Endodermal cell (in vitro differentiated cells): ENCODE results near the gene RIPOR2. TPM values are rescaled to one million over a fixed set of nuclear protein-coding genes. Genes with fewer than 3 reads are reported as not detected.

Experiments used
- DNase-seq: peaks from one replicate; pipeline ENCODE4 v3.0.0-alpha.2; 2017
- H3K27ac ChIP-seq: 2 replicates; pipeline ENCODE4 v1.5.1; 2013; ENCODE audit warnings: mild to moderate bottlenecking, low read depth, low read length, moderate library complexity
- H3K27me3 ChIP-seq: 2 replicates; pipeline ENCODE4 v1.6.1; 2013; ENCODE audit warnings: mild to moderate bottlenecking, low read length, moderate library complexity; ENCODE audit not compliant: insufficient read depth, control insufficient read depth, poor library complexity, severe bottlenecking
- H3K36me3 ChIP-seq: 2 replicates; pipeline ENCODE4 v1.7.0; 2013; ENCODE audit warnings: mild to moderate bottlenecking, low read length, moderate library complexity; ENCODE audit not compliant: control insufficient read depth, insufficient read depth
- H3K4me1 ChIP-seq: one replicate; pipeline ENCODE4 v1.7.0; 2013; ENCODE audit warnings: low read length; ENCODE audit not compliant: control insufficient read depth, insufficient read depth
- H3K4me3 ChIP-seq: 2 replicates; pipeline ENCODE4 v1.5.1; 2013; ENCODE audit warnings: mild to moderate bottlenecking, low read length, moderate library complexity
- H3K9ac ChIP-seq: 2 replicates; pipeline ENCODE4 v1.6.1; 2013; ENCODE audit warnings: mild to moderate bottlenecking, low read length, moderate library complexity; ENCODE audit not compliant: poor library complexity, severe bottlenecking; ENCODE audit errors: extremely low read depth
- H3K9me3 ChIP-seq: 2 replicates; pipeline ENCODE4 v1.6.1; 2013; ENCODE audit warnings: mild to moderate bottlenecking, low read length, moderate library complexity; ENCODE audit not compliant: control insufficient read depth
- H3K27ac Mint-ChIP-seq: 2 replicates; pipeline ENCODE4 v1.8.0; 2020; ENCODE audit warnings: mixed read lengths
- H3K27me3 Mint-ChIP-seq: 2 replicates; pipeline ENCODE4 v1.8.0; 2021; ENCODE audit warnings: mild to moderate bottlenecking, mixed read lengths; ENCODE audit not compliant: insufficient read depth
- H3K36me3 Mint-ChIP-seq: 2 replicates; pipeline ENCODE4 v1.8.0; 2020; ENCODE audit warnings: low read depth, mixed read lengths
- H3K4me1 Mint-ChIP-seq: 2 replicates; pipeline ENCODE4 v1.8.0; 2020; ENCODE audit warnings: mixed read lengths
- H3K4me3 Mint-ChIP-seq: 2 replicates; pipeline ENCODE4 v1.8.0; 2020; ENCODE audit warnings: mild to moderate bottlenecking, moderate library complexity, mixed read lengths
- H3K9me3 Mint-ChIP-seq: 2 replicates; pipeline ENCODE4 v1.8.0; 2020; ENCODE audit warnings: mild to moderate bottlenecking, mixed read lengths
- WGBS, 2 experiments: methylation state at CpG; one replicate each; pipeline versions ENCODE4 v1.1.5 to v1.1.7; 2013; ENCODE audit warnings: missing lambda C conversion rate in 2 of 2, mixed read lengths in 1 of 2; ENCODE audit not compliant: insufficient coverage in 1 of 2, insufficient read length in 1 of 2; 5-methylcytosine and 5-hydroxymethylcytosine counted together
- total RNA-seq, 2 donors: library from RNA; stranded (reverse); fragmentation: NEBNext Ultra II Directional in 1 of 2; extraction: Animal tissue kit (Norgen Biotek cat#: 25700) in 1 of 2; gene quantifications; 2 replicates in 1 of 2; 3 replicates in 1 of 2; pipeline ENCODE4 v1.2.1, GENCODE V29; 2021
- TF ChIP-seq, protein P1 (sequence below): fragments of 200-600 bp; sonication (generic); conservative IDR thresholded peaks from 2 replicates; pipeline ENCODE4 v1.5.0; 2021; ENCODE audit warnings: antibody characterized with exemption, mild to moderate bottlenecking

RIPOR2 gene
- total RNA-seq, 2 donors from 2014 or later, result 9.3 to 10.4 TPM

DNA sequence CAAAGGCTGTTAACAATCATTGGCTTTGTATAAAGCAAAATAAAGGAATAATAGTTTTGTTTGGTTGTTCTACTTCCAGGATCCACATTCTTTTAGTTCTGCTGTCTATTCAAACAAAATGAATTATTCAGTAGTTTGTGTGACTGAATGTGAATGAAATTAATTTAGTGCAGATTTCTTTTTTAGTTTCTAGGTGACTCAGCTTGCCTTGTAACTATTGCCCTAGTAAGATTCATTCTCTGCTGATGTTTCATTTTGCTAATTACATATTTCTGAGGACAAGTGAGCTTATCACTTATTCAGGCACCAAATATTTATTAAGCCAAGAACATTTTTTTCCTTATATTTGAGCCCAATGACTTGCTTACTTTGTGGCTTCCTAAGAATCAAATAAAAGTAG is 46.5 kb upstream of the RIPOR2 start:
- H3K9me3 Mint-ChIP-seq, result peaks cover 9% of the 10 kb centered on the region
- no peak overlapping the region for H3K4me3 Mint-ChIP-seq
- peak overlapping the region; percentile 83 for H3K27ac Mint-ChIP-seq
- DNase-seq, result no peak
- no peaks in the 10 kb centered on the region for H3K36me3 Mint-ChIP-seq
- H3K9me3 ChIP-seq, result peaks cover 10% of the 10 kb centered on the region
- H3K4me1 ChIP-seq, result peaks cover 33% of the 10 kb centered on the region
- no peak overlapping the region for H3K27ac ChIP-seq
- no peaks in the 10 kb centered on the region for H3K27me3 ChIP-seq
- peaks cover 80% of the 10 kb centered on the region for H3K4me1 Mint-ChIP-seq
- H3K36me3 ChIP-seq, result no peaks in the 10 kb centered on the region
- no peak overlapping the region for H3K9ac ChIP-seq
- TF ChIP-seq, protein P1, sequence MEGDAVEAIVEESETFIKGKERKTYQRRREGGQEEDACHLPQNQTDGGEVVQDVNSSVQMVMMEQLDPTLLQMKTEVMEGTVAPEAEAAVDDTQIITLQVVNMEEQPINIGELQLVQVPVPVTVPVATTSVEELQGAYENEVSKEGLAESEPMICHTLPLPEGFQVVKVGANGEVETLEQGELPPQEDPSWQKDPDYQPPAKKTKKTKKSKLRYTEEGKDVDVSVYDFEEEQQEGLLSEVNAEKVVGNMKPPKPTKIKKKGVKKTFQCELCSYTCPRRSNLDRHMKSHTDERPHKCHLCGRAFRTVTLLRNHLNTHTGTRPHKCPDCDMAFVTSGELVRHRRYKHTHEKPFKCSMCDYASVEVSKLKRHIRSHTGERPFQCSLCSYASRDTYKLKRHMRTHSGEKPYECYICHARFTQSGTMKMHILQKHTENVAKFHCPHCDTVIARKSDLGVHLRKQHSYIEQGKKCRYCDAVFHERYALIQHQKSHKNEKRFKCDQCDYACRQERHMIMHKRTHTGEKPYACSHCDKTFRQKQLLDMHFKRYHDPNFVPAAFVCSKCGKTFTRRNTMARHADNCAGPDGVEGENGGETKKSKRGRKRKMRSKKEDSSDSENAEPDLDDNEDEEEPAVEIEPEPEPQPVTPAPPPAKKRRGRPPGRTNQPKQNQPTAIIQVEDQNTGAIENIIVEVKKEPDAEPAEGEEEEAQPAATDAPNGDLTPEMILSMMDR, result no peak
- H3K27me3 Mint-ChIP-seq, result no peaks in the 10 kb centered on the region
- H3K4me3 ChIP-seq, result no peak overlapping the region

DNA sequence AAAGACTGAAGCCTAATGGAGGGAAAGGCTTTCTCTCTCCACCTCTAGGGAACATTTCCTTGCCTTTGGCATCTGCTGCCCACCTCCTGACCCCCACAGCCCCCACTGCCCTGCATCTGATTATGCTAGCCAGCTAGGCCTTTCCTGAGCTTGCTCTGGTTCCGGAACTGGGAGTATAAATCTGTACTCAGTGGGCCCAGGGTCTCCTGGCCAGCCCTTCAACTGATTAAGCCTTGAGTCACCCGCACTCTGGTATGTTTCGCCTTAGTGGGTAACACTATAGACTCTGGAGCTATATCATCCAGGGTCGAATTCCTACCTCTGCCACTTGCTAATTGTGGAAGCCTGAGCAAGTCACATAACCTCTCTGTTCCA is 45.6 kb upstream of the RIPOR2 start:
- Histone ChIP-seq H3K9ac (peak overlapping the region; percentile 60), H3K4me3 (peak overlapping the region; percentile 31), H3K36me3 (no peaks in the 10 kb centered on the region), H3K9me3 (peaks cover 1% of the 10 kb centered on the region), H3K27me3 (no peaks in the 10 kb centered on the region), H3K27ac (peak overlapping the region; percentile 89), H3K4me1 (peaks cover 33% of the 10 kb centered on the region)
- Mint-ChIP-seq H3K4me1 (peaks cover 75% of the 10 kb centered on the region), H3K27me3 (no peaks in the 10 kb centered on the region), H3K4me3 (peak overlapping the region; percentile 24), H3K27ac (peak overlapping the region; percentile 99), H3K9me3 (peaks cover under 1% of the 10 kb centered on the region), H3K36me3 (no peaks in the 10 kb centered on the region)
- TF ChIP-seq, protein P1, result no peak
- 24 to 33% methylated on average over 4 of the region's 4 CpGs for WGBS, 2 experiments
- DNase-seq, result peak; percentile 87

DNA sequence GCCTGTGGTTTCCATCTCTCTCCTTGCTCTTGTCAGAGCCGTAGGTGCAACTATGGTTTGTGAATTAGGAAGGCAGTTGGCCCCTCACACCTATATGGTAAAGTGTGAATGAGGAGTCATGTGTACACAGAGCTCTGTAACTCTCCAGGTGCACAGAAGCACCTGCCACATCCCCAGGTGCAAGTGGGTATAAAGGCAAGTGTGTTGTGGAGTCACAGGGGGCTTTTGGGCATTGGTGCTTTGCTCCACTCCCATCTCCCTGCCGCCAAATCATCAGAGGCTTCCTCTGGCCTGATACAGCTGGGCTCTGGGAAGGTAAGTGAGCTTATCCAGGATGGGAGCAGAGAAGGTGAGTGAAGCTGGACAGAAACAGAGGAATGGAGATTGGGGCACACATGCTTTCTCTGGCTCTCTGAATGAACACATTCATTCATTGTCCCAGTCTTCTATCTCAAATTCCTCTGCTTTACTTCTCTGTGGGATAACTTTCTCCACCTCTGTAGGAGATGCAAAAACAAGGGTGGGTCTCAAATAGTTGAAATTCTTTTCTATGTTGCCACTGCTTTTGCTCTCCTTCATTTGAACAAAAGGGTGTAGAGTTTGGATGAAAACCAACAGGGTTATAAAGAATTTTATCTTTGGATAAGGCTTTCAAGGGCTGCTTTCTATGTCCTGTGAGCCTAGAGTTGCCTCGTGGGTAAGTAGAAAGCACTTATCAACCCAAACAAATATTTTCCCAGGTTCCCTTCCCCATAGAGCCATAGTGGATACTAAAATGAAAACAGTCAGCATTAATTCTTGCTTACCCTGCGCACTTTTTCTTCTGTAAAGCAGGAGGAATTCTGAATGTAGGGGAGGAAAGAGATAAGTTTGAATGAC is 45.0 kb upstream of the RIPOR2 start:
- Mint-ChIP-seq H3K4me3 (peak overlapping the region; percentile 24), H3K27me3 (no peaks in the 10 kb centered on the region), H3K4me1 (peaks cover 70% of the 10 kb centered on the region), H3K9me3 (no peaks in the 10 kb centered on the region), H3K36me3 (no peaks in the 10 kb centered on the region), H3K27ac (peak overlapping the region; percentile 99)
- Histone ChIP-seq H3K27ac (peak overlapping the region; percentile 89), H3K9me3 (no peaks in the 10 kb centered on the region), H3K9ac (peak overlapping the region; percentile 60), H3K36me3 (no peaks in the 10 kb centered on the region), H3K27me3 (no peaks in the 10 kb centered on the region), H3K4me3 (peak overlapping the region; percentile 31), H3K4me1 (peaks cover 28% of the 10 kb centered on the region)
- DNase-seq, result peak; percentile 85
- TF ChIP-seq, protein P1, result no peak
- 0 to 41% methylated on average over 1 to 4 of the region's 4 CpGs for WGBS, 2 experiments
